GM21825 (cell line): ENCODE data around the gene COL13A1.

Experiments used
- ATAC-seq: cut with Tn5 transposase; IDR thresholded peaks from one replicate; pipeline ENCODE4 v1.9.1; 2021; ENCODE audit warnings: mild to moderate bottlenecking, moderate library complexity; ENCODE audit not compliant: unreplicated experiment

COL13A1 gene

DNA sequence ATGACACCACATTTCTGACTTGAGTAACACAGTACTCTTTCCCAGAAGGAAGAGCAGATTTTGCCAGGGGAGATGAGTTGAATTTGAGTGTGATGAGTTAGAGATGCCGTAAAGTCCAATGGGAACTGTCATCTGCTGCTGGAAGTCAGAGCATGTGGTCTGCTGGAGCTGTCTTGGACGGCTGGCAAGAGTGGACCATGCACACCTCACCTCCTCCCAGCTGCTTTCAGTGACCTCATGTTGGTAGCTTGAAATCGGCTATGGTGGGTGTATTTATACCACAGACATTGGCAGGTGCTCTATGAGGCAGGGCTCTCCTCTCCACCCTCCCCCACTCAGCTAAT lies 82.3 kb downstream of the COL13A1 start:
- ATAC-seq = no peak

DNA sequence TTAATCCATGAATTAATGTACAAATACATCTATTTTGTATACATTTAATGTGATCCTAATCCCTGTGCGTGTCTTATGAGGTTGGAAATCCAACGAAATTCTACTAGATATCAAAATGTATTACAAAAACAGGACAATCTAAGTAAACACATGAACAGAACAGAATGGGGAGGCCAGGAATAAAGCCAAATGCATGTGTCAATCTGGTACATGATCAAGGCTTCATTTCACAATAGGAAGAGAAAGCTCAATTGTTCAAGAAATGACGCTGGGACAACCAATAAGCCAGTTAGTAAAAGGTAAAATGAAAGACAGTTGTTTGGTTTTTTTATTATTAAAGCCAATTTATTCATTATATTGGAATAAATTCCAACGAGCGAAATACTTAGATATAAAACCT lies 83.0 kb downstream of the COL13A1 start:
- ATAC-seq = no peak

DNA sequence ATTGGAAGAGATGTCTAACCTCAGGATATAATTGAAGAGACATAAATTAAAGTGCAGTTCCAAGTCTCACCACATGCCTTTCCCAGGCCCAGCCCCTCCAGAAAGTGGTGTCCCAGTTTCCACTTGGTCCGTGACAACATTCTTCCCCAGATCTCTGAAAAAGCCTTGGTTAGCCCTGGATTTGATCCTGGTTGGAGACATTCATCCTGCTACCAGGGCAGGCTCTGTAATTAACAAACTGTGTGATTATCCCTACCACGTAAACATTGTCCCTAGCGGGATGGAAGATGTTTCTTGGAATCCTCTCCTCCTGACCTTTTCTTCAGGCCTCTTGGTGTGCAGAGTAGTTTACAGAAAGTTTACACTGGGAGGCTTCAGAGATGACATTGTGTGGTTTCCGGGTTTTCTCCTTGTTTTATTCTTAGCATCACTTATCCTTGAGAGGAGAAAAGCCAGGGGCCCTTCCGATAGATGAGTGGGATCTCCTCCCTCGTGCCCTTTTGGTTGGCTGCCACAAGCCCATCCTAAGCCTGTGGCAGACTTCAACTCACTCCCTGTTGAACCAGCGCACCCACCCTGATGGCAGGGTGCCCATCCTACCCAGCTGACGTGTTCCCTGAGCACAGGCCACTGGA lies 83.8 kb downstream of the COL13A1 start:
- ATAC-seq = no peak

DNA sequence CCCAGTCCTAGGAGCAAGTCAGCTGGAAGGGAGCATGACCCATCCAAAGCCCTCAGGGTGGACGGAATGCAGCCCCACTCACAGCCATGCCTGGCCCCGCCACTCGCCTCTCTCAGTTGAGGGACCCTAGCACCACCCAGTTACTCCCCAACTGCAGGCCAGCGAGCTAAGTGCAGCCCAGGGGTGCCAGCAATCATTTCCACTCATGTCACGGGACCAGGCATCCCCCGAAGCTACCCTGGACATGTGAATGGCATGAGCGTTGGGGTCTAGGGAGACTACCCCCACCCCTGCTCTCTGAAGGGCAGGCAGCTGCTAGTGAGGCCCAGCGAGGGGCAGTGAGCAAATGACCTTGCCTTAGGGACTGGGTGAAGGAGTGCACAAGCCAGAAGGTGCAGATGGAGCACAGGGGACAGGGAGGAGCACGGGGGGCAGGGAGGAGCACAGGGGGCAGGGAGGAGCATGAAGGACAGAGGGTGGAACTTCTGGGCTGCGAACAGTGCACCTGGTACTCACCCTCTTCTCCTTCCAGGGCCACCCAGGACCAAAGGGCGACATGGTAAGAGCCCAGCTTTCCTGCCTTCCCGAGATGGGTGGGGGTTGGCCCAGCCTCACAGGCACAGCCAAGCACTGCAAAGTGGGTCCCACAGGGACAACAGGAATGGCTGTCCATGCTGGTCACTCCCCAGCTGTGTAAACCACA lies 87.3 kb downstream of the COL13A1 start:
- no peak for ATAC-seq

DNA sequence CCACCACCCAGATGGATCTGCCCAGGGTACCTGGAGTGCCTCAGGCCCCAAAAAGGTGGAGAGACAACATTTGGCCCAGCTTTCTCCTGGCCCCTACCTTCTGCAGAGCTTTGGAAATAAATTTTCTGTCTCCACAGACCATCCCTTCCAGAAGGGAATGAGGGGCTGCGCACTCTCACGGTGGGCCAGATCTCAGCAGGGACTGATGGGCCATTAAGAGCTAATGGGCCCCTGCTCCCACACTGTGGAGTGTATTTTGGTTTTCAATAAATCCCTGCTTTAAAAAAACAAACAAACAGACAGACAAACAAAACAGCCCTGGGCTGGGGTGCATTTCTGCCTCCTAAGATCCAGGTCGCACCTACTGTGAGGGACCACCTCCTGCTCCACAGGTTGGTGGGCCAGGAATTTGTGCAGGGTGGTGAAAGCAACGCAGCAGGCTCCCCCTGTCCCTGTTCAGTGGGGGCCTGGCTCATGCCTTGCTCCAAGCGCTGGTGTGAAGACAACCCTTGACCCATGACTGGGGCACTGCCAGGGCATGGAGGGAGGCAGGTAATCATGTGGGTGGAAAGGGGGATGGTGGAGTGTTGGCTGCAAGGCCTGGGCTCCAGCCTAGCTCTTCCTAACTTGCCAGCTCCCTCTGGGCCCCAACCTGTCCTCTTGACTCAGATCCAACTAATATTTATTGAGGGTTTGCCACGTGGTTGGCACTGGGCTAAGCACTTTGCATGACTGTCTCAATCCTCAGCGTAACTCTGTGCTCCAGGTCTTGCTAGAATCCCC lies 88.5 kb downstream of the COL13A1 start:
- ATAC-seq = no peak

DNA sequence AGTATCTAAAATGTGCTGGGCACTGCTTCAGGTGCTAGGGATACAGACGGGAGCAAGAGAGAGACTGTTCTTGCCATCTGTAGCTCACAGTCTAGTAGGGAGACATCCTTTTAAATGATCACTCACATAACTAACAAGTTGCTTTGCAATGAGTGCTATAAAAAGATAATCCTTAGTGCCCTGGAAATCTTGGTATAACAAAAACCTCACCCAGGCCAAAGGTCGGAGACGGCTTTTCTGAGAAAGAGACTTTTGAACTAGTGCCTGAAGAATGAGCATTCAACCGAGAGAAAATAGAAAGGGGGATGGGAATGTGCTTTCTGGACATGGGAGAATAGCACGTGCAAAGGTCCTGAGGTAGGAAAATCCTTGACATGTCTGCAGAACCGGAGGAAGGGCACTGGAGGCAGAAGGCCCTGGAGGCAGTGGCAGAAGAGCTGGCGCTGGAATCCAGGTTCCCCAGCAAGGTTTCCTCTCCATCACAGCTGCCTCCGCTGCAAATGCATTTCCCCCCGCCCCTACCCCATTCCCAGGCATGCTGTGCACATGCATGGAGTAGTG lies 89.4 kb downstream of the COL13A1 start:
- ATAC-seq = no peak

DNA sequence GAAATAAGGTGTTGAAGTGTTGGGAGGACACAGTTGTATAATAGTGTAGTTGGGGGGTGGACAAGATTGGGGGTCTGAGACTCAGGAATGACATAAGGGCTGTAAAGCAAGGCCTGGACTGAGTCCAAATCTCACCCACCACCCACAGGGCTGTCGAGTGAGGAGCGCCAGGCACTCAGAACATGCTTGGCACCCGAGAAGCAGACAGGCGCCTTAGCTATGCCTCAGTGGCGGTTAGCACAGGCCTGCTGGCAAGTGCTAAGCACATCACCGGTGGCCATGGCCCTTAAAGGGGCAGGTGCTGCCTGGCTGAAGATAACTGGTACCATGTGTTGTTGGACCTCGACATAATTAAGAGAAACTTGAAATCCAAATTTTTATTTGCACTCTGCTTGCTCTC lies 90.7 kb downstream of the COL13A1 start:
- ATAC-seq = no peak

DNA sequence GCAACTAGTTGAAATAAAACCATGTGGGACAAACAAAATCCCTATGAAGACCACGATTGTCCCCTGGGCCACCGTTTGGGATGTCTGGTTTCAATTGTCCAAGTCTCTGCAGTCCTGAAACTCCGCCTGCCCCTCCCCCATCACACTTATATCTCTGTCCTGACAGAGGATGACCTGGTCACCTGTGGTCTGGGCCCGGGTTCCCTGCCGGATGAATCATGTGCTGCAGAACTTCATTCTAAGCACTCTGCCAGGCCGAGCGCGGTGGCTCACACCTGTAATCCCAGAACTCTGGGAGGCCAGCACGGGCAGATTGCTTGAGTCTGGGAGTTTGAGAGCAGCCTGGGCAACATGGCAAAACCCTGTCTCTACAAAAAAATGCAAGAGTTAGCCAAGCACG lies 91.1 kb downstream of the COL13A1 start:
- no peak for ATAC-seq

DNA sequence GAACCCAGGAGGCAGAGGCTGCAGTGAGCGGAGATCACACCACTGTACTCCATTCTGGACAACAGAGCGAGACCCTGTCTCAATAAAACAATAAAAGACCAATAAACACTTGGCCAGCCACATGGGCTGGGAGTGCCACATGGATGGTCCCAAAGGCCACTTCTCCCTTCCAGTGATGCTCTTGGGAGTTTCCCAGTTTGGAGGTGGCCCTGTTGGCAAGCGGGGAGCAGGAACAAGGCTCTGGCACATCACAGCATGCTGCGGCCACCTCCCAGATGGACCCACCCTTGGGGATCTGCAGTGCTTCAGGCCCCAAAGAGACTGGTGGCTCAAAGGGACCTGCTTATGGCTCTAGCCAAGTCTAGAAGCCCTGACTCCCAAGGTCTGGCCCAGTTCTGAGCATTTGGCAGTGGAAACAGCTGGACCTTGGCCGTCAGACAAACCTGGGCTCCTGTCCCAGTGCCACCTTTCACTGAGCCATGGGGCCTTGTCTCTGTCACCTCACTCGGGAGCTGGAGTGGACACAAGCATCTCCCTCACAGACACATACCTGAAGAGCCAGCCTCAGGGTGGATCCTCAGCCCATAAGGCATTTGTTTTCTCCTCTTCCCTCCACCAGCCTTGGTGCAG lies 91.7 kb downstream of the COL13A1 start:
- ATAC-seq = no peak

DNA sequence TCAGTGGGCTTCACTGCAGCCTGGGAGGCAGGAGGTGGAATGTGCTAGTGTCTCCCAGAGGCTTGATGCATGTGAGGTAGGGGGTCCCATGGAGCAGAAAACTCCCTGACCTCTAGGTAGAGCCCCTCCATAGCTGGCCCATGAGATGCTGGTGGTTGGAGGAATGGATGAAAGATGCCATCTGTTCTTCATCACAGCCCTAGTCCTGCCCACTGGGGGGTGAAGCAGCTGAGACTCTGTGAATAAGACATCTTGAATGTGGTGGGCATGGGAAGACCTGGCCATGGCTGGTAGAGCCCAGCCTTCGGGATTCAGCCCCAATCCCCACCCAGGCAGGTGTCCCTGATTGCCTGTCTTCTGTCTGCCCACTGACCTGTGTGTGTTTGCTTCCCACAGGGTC lies 92.5 kb downstream of the COL13A1 start:
- ATAC-seq = no peak

DNA sequence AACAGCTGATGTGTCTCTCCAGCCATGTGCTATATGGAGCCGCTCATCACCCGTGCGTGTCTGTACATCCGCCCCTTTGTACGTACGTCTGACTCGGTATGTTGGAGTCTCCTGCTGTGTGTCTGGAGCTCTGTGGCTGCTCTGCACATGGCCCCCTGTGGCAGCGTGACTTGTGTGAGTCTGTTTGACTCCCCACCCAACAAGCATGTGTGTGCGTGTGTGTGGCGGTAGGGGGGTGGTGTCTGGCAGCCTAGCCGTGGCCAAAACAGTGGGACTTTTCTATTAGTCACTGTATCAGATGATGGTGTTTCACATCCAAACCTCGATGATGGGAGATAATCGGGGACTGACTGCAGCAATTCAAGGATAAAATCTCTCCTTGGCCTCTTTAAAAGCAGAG lies 94.1 kb downstream of the COL13A1 start:
- no peak for ATAC-seq

DNA sequence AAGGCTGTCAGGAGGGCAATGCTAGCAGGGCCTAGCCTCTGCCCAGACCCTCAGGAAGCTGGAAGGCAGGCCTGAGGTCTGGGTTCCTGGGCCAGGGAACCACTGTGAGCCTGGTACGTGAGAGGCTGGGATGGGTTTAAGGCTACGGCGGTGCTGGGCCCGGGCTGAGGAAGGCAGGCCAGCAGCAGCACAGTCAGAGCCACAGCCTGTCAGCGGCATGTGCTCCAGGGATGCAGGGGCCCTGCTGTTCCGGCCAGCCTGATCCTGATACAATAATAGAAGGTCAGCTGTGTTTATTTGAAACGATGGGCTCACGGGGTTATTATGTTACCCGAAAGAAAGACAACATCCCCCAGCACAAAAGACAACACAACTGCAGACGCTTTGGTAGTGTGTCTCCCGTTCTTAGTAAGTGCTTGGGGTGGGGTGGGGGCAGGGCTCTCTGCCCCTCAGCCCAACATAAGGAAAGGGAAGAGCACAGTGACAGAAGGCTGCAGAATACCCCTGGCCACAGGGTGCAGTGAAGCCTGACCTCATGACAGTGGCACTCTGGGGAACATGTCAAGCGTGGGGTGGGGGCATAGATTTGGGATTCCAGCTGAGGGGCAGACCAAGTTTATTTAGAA lies 95.0 kb downstream of the COL13A1 start:
- no peak for ATAC-seq

DNA sequence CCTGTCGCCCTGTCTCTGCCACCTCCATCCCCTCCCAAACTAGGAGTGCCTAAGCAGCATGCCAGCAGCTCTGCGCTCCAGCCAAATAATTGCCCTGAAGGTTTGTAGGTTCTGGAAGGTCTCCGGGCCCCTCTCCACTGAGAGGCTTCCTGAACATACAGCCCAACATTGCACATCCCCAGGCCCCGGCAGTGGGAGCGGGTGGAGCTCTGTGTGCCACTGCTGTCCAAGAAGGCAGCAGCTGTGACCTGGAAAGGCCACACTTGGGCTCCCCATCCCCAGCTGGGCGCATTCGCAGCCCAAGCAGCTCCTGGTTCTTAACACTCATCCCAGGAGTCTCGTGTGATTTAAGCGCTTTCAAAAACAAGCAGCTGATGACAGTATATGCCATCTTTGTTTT lies 95.7 kb downstream of the COL13A1 start:
- no peak for ATAC-seq

DNA sequence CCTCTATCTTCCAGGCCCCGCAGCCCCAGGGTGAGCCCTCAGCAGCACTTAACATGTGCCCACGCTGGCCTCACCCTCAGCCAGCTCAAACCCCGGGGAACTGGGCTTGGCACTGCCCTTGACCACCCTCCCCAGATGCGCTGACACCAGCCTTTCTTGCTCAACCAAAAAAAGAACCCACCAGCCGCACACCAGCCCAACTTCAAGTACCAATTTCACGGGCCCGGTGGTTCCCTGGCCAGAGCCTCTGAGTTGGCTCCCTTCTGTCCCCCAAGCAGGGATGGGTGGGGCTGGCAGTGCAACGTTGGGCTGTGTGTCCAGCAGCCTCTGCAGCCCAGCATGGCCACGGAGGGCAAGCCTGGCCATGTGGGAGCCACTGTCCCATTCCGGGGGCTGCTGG lies 96.3 kb downstream of the COL13A1 start:
- ATAC-seq = no peak

DNA sequence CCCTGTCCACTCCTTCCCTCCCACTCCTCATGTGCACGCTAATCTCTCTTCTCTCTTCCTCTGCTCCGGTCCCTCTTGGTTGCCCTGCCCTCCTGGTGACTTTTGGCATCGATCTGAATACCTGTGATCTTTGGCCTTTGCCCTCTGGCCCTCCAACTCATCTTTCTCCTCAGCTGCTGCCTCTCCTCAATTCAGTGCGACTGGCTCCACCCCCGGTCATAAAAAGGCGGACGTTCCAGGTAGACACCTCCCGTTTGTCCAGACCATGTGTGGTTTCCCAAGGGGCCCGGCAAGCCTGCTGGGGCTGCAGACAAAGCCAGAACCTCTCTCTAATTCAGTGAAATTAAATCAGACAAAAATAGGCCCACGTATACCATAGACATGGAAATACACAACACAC lies 96.8 kb downstream of the COL13A1 start:
- no peak for ATAC-seq

DNA sequence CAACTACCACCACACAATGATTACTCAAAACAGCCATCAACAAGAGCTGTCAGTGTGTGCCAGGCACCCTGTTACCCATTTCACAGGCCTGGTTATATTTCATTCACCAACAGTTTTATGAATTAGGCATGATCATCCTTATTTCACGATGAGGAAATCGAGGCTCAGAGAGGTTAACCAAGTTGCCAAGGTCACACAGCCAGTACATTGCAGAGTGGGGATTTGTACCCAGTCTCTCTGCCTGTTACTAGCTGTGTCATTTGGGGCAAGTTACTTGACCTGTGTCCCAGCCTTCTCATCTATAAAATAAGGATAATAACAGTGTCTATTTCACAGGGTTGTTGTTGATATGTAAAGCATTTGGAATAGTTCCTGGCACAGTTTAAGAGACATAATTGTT lies 97.2 kb downstream of the COL13A1 start:
- ATAC-seq = no peak

DNA sequence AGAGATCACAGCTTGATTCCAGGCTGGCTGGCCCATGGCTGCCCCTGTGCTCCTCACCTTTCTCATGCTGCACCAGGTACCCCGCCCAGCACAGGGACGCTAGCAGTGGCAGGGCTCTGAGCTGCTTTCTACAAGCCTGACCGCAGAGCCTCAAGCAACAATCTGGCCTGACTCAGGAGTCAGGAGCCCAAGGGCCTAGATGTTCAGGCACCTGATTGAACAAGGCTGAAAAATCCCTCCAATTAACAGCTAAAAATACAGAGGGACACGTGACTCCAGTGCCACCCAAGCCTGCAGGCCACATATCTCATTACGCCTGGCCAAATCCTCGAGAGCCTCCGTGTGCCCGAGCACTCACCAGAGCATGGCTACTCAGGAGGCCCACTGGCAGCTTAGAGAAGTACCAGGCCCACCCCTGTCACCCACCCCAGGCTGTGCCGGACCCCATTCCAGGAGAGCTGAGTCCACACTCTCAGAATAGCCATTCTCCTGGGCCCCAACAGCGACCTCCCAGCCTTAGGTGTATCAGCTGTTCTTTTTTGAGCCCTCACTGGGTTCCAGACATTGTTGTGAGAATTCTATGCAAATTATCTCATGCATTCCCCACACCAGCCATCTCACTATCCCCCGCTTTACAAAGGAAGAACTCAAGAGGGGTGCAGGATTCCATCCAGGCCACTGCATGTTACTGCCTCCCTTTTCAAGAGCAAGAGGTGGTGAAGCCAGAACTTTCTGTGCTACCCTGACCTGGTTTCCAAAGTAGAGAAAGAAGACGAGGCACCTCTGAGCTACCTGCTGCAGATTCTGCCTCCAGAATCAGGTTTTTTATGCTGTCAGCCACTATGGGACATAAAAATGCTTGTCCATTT lies 98.3 kb downstream of the COL13A1 start:
- ATAC-seq = no peak

DNA sequence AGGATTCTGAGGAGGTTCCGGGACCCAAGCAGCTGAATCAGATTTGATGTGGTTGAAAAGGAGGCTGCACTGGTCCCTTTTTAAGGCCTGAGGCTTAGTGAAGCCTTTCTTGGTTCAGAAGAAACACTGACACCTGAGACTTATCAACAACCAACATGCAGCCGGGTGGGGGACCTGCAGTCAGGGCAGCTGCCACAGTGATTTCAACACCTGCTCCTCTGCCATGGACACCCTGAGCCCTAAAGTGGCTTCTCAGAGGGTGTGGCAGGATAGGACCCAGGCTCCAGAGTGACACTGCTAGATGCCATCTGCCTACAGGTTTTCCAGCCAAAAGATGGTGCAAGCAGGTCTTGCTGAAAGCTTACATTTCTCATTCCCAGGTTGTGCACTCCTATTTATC lies 99.3 kb downstream of the COL13A1 start:
- ATAC-seq = no peak

DNA sequence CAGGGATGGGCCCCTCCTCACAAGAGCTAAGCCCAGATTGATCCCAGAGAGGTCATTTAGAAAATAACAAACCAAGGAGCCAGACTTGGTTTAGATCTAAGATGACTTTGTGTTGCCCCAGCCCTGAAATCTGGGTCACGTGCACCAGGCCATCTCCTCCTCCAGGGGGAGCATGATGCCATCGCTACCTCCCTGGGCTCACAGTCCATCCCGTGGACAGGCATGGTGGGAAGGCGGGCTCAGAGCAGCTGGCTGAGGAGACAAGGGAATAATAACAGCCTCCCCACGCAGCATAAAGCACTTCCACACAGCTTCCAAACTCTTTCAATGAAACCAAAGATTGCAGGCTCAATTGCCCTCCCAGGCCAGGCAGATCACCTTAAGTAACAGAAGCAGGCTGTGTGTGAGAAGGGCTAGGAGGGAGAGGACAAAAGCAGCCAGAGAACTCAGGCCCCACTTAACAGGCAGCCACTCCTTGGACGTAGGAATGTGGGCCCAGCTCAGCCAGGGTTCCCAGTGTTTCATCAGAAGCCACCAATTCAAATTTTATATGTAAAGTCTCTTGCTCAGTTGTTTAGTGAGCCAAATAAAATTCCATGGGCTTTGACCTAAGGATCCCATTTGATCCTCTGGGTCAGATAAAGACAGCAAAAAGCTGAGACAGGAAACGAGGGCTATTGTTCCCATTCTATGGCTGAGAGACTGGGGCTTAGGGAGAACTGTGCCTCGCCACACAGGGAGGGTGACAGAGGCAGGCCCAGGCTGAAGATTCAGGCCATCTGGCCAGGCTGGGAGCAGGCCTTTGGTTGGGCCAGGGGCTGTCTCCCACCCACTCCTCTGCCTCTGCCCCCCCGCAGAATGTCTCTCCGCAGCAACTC lies 100.2 kb downstream of the COL13A1 start:
- no peak for ATAC-seq
